ENCODE measurements around the gene DOLK.

DOLK gene

GRCh38 chr9:128906741-128907140, 40.7 kb downstream of the DOLK start:
- no peak for DNase-seq (ENCODE audit: low read depth)

GRCh38 chr9:128905964-128906363, 41.4 kb downstream of the DOLK start:
- DNase-seq (ENCODE audit: low read depth): no peak

- no peak for DNase-seq (ENCODE audit: low read depth)
These were observed 43.4 kb downstream of the DOLK start for GRCh38 chr9:128903871-128904620.

GRCh38 chr9:128903079-128903461, 44.3 kb downstream of the DOLK start:
- no peak for DNase-seq (ENCODE audit: low read depth)

- DNase-seq (ENCODE audit: low read depth): no peak
These were observed 44.9 kb downstream of the DOLK start for GRCh38 chr9:128902351-128903078.

GRCh38 chr9:128901822-128902221, 45.6 kb downstream of the DOLK start:
- no peak for DNase-seq (ENCODE audit: low read depth)

- no peak for DNase-seq (ENCODE audit: low read depth)
These were observed 46.0 kb downstream of the DOLK start for GRCh38 chr9:128901379-128901778.

GRCh38 chr9:128899566-128900322, 47.7 kb downstream of the DOLK start:
- no peak for DNase-seq (ENCODE audit: low read depth)

- no peak for DNase-seq (ENCODE audit: low read depth)
These were observed 48.4 kb downstream of the DOLK start for GRCh38 chr9:128898845-128899565.

- DNase-seq (ENCODE audit: low read depth): no peak
These were observed 49.0 kb downstream of the DOLK start for GRCh38 chr9:128898382-128898781.

- DNase-seq (ENCODE audit: low read depth): no peak
These were observed 51.8 kb downstream of the DOLK start for GRCh38 chr9:128895556-128895955.

Data from non-pigmented ciliary epithelial cell (primary cell).